SK-N-SH treated with all-trans-retinoic acid at 6 μM for 48 hours (cell line): Measurements from ENCODE around the gene LAMC1.

Experiments used
- BACH2 ChIP-seq: fragments of 250-450 bp; sonication (Bioruptor Pico); IDR thresholded peaks from 2 replicates; pipeline ENCODE4 v1.9.0; 2021; ENCODE audit warnings: mild to moderate bottlenecking, borderline replicate concordance
- ESRRG ChIP-seq: fragments of 250-450 bp; sonication (Bioruptor Pico); IDR thresholded peaks from 2 replicates; pipeline ENCODE4 v1.6.1; 2021; ENCODE audit warnings: mild to moderate bottlenecking
- OSR1 ChIP-seq: fragments of 250-450 bp; sonication (Bioruptor Pico); IDR thresholded peaks from 2 replicates; pipeline ENCODE4 v1.8.0; 2022; ENCODE audit warnings: moderate library complexity, mild to moderate bottlenecking, inconsistent platforms
- RARB ChIP-seq: fragments of 250-450 bp; sonication (Bioruptor Pico); IDR thresholded peaks from 2 replicates; pipeline ENCODE4 v1.8.0; 2021; ENCODE audit warnings: mild to moderate bottlenecking, moderate library complexity
- TOX ChIP-seq: fragments of 250-450 bp; sonication (Bioruptor Pico); IDR thresholded peaks from 2 replicates; pipeline ENCODE4 v1.8.0; 2021; ENCODE audit warnings: mild to moderate bottlenecking, moderate library complexity, borderline replicate concordance
- ZFP3 ChIP-seq: fragments of 250-450 bp; sonication (Bioruptor Pico); IDR thresholded peaks from 2 replicates; pipeline ENCODE4 v1.5.0; 2020; ENCODE audit warnings: mild to moderate bottlenecking, moderate library complexity
- ZNF8 ChIP-seq: fragments of 450-650 bp; formaldehyde crosslinking; IDR thresholded peaks from 2 replicates; pipeline ENCODE4 v1.5.0; 2020; ENCODE audit warnings: mild to moderate bottlenecking, moderate library complexity
- TF ChIP-seq, protein P1 (sequence below): fragments of 250-450 bp; sonication (Bioruptor Pico); IDR thresholded peaks from 2 replicates; pipeline ENCODE4 v1.5.0; 2020; ENCODE audit warnings: mild to moderate bottlenecking, moderate library complexity
- TF ChIP-seq, protein P2 (sequence below): fragments of 250-450 bp; sonication (Bioruptor Pico); IDR thresholded peaks from 2 replicates; pipeline ENCODE4 v1.8.0; 2020; ENCODE audit warnings: mild to moderate bottlenecking, moderate library complexity, borderline replicate concordance
- TF ChIP-seq, protein P3 (sequence below): fragments of 250-450 bp; sonication (Bioruptor Pico); IDR thresholded peaks from 2 replicates; pipeline ENCODE4 v1.5.1; 2020; ENCODE audit warnings: low read depth, mild to moderate bottlenecking, moderate library complexity
- TF ChIP-seq, protein P4 (sequence below): fragments of 250-450 bp; sonication (Bioruptor Pico); IDR thresholded peaks from 2 replicates; pipeline ENCODE4 v1.5.1; 2021; ENCODE audit warnings: mild to moderate bottlenecking, moderate library complexity

DNA sequence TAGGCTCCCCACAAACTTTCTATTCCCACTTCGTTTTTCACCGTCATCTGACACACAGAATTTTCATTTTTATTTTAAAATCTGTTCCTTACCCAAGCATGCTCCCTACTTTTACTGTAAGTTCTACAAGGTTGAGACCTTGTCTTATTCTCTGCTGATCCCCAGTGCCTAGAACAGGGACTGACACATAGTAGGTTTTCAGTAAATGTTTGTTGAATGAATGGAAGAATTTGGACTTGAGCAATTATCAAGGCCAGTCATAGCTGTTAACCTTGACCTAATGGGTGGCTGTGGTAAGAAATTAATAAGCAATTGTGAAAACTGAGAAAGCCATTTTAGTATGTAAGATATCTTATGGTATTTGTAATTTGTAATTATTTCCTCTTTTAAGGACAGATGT, 71.1 kb downstream of the LAMC1 start:
- TF ChIP-seq, protein P1, sequence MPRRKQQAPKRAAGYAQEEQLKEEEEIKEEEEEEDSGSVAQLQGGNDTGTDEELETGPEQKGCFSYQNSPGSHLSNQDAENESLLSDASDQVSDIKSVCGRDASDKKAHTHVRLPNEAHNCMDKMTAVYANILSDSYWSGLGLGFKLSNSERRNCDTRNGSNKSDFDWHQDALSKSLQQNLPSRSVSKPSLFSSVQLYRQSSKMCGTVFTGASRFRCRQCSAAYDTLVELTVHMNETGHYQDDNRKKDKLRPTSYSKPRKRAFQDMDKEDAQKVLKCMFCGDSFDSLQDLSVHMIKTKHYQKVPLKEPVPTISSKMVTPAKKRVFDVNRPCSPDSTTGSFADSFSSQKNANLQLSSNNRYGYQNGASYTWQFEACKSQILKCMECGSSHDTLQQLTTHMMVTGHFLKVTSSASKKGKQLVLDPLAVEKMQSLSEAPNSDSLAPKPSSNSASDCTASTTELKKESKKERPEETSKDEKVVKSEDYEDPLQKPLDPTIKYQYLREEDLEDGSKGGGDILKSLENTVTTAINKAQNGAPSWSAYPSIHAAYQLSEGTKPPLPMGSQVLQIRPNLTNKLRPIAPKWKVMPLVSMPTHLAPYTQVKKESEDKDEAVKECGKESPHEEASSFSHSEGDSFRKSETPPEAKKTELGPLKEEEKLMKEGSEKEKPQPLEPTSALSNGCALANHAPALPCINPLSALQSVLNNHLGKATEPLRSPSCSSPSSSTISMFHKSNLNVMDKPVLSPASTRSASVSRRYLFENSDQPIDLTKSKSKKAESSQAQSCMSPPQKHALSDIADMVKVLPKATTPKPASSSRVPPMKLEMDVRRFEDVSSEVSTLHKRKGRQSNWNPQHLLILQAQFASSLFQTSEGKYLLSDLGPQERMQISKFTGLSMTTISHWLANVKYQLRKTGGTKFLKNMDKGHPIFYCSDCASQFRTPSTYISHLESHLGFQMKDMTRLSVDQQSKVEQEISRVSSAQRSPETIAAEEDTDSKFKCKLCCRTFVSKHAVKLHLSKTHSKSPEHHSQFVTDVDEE (CRISPR knock-in tag) = no peak
- TF ChIP-seq, protein P2, sequence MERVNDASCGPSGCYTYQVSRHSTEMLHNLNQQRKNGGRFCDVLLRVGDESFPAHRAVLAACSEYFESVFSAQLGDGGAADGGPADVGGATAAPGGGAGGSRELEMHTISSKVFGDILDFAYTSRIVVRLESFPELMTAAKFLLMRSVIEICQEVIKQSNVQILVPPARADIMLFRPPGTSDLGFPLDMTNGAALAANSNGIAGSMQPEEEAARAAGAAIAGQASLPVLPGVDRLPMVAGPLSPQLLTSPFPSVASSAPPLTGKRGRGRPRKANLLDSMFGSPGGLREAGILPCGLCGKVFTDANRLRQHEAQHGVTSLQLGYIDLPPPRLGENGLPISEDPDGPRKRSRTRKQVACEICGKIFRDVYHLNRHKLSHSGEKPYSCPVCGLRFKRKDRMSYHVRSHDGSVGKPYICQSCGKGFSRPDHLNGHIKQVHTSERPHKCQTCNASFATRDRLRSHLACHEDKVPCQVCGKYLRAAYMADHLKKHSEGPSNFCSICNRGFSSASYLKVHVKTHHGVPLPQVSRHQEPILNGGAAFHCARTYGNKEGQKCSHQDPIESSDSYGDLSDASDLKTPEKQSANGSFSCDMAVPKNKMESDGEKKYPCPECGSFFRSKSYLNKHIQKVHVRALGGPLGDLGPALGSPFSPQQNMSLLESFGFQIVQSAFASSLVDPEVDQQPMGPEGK = no peak
- TF ChIP-seq TOX (CRISPR knock-in tag) (no peak), OSR1 (CRISPR knock-in tag) (no peak), RARB (no peak), BACH2 (CRISPR knock-in tag) (no peak), ZNF8 (CRISPR knock-in tag) (no peak), ESRRG (no peak), ZFP3 (CRISPR knock-in tag) (no peak)
- TF ChIP-seq, protein P3, sequence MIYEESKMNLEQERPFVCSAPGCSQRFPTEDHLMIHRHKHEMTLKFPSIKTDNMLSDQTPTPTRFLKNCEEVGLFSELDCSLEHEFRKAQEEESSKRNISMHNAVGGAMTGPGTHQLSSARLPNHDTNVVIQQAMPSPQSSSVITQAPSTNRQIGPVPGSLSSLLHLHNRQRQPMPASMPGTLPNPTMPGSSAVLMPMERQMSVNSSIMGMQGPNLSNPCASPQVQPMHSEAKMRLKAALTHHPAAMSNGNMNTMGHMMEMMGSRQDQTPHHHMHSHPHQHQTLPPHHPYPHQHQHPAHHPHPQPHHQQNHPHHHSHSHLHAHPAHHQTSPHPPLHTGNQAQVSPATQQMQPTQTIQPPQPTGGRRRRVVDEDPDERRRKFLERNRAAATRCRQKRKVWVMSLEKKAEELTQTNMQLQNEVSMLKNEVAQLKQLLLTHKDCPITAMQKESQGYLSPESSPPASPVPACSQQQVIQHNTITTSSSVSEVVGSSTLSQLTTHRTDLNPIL (CRISPR knock-in tag) = no peak
- TF ChIP-seq, protein P4, sequence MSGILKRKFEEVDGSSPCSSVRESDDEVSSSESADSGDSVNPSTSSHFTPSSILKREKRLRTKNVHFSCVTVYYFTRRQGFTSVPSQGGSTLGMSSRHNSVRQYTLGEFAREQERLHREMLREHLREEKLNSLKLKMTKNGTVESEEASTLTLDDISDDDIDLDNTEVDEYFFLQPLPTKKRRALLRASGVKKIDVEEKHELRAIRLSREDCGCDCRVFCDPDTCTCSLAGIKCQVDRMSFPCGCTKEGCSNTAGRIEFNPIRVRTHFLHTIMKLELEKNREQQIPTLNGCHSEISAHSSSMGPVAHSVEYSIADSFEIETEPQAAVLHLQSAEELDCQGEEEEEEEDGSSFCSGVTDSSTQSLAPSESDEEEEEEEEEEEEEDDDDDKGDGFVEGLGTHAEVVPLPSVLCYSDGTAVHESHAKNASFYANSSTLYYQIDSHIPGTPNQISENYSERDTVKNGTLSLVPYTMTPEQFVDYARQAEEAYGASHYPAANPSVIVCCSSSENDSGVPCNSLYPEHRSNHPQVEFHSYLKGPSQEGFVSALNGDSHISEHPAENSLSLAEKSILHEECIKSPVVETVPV (CRISPR knock-in tag) = no peak
